Measurements from ENCODE around the gene FYN.

Gene FYN

DNA sequence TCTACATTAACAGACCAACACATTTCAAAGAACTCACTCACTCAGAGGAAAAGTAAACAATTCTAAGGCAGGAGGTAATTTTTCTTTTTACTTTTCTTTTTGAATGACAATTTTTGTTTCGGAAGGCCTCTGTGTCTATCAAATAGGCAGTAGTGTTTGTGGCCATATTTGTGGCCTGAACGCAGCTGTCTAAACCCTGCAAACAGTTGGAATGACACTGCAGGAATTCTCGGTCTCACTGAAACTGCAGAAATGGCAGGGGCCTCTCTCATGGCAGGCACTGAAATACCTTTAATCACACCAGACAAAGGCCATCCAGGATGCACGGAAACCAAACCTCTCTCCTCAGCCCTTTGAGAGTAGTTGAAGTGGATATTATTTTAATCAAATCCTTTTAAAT is 30.4 kb downstream of the FYN start:
- no peak overlapping the region for H3K27ac ChIP-seq
- TF ChIP-seq ZFX (IDR thresholded peaks at IDR 0.05): no peak
- TF ChIP-seq, protein P1, sequence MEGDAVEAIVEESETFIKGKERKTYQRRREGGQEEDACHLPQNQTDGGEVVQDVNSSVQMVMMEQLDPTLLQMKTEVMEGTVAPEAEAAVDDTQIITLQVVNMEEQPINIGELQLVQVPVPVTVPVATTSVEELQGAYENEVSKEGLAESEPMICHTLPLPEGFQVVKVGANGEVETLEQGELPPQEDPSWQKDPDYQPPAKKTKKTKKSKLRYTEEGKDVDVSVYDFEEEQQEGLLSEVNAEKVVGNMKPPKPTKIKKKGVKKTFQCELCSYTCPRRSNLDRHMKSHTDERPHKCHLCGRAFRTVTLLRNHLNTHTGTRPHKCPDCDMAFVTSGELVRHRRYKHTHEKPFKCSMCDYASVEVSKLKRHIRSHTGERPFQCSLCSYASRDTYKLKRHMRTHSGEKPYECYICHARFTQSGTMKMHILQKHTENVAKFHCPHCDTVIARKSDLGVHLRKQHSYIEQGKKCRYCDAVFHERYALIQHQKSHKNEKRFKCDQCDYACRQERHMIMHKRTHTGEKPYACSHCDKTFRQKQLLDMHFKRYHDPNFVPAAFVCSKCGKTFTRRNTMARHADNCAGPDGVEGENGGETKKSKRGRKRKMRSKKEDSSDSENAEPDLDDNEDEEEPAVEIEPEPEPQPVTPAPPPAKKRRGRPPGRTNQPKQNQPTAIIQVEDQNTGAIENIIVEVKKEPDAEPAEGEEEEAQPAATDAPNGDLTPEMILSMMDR (conservative IDR thresholded peaks at IDR 0.05): no peak

DNA sequence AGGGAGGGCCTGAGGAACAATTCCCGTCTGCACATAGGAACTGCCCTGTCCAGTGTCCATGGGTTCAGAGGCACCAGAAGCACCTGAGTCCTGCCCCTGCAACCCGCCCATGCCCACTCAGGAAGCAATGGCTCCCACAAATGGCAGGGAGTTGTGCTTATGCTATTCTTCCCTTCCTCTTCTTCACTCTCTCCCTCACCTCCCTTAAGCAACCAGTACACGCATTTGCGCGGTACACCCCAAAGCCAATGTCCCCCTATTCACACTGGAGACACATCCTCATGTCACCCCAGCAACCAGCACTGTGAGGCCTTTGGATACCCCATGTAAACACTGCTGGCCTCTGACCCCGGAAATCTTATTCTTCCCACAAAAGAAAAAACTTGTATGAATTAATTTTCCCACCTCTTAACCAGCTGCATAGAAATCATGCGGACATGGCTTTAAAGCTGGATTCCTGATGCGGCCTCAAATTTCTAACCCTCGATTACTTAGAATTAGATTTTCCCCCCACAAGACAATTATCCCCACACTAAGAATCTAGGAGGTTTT is 30.9 kb downstream of the FYN start:
- no peak overlapping the region for H3K27ac ChIP-seq
- TF ChIP-seq, protein P1 (conservative IDR thresholded peaks at IDR 0.05): no peak
- TF ChIP-seq ZFX (IDR thresholded peaks at IDR 0.05): no peak

DNA sequence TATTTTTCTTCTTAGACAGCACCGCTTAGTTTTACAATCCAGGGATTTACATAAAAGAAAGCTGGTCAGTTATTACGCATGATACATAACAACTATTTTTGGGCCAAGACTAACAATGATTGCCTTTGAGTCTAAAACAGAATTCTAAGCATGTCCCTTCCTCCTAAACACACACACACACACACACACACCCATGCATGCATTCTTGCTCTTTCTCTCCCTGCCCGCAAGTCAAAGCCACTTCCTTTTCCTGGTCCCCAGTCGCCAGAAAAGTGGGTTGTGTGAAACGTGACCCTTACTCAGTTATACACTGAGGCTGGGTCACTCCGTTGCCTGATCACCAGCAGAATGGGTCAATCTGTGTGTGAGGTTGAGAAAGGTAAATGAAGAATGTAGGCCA is 31.4 kb downstream of the FYN start:
- no peak overlapping the region for H3K27ac ChIP-seq
- TF ChIP-seq, protein P1 (conservative IDR thresholded peaks at IDR 0.05): no peak
- TF ChIP-seq ZFX (IDR thresholded peaks at IDR 0.05): no peak

DNA sequence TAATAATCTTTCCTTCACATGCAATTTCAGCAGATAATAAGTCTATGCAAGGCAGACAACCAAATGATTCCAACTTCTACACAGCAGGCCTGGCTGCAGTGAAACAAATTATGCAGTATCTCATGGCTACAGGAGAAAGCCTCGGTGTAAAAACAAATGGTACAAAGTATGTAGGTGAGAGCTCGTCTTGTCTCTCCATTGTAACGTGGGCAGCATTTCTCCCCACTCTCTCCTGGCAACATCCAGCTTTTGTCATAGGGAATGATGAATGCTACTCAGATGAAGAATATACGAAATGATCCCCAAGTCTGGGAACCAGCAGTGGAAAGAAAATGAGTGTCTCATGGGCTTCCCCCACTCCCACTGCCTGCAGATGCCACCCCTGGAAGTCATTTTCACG is 32.4 kb downstream of the FYN start:
- no peak overlapping the region for H3K27ac ChIP-seq

DNA sequence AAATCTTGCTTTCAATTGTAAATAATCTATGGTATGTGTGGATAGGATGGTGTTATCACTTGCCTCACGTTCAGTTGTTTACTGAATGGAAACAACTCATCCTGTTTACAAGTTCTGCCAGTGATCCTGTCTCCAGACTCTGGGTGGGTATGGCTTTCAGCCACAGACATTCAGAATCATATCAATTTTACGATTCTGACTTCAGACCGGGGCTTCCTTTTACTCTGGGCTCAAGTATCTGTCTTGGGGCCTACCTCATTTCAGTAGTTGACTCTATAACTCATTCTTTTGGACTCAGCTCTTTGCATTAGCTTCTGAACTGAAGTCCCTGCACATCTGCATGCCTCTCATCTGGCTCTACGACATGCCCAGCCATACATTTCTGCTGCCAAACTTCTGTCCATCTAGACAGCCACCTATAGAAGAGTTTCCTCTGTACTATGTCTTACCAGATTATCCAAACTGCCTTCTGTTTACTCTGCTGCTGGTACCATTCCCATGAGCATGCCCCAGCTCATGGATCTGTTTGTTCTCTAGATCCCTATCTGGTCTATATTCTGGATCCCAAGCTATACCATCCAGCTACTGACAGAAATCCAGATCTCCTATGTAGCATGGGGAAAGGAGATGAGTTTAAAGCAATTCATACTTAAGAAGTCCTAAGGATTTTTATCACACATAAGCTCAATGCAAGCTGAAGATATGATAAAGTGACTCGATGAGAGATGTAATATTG is 34.3 kb downstream of the FYN start:
- no peak overlapping the region for H3K27ac ChIP-seq
- TF ChIP-seq, protein P1 (conservative IDR thresholded peaks at IDR 0.05): no peak
- TF ChIP-seq ZFX (IDR thresholded peaks at IDR 0.05): no peak

More for the DNA sequence above, 32.4 kb downstream of the FYN start:
- TF ChIP-seq, protein P1 (conservative IDR thresholded peaks at IDR 0.05): no peak
- no peak for TF ChIP-seq ZFX (IDR thresholded peaks at IDR 0.05)

DNA sequence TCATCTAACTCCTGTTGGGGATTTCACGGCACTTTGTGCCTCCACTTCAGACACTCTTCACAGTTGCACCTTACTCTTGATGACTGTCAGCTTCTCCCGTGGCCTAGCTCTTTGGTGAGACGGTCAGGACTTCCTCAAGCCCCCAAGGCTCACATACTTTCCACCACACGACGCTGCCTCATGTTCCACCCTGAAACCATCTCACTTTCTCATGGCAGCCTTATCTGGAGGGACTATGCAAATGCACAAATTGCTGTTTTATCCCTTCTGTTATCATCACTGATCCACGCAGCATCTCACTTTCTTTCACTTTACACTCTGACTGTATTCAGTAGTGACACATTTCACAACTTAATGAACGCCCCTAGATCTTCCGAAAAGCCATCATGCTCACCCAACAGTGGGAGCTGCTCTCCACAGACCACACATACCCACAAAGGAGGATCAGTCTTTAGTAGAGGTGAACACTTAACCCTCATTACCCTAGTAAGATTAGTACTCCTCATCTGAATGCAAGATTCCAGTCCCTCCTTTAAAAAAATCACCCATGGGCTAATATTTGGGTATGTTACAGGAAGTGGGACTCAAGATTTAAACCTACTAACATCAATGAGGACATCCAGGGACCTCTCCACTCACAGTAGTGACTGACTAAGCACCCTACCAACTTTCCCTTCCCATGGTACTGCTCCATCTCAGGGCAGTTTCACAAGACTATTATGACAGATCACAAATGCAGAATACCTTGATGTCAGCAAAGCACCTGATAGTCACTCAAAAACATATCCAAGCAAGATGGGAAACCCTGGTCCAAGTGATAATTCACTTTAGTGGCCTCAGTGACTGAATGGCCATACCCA is 35.4 kb downstream of the FYN start:
- TF ChIP-seq ZFX (IDR thresholded peaks at IDR 0.05): no peak
- TF ChIP-seq, protein P1 (conservative IDR thresholded peaks at IDR 0.05): no peak

DNA sequence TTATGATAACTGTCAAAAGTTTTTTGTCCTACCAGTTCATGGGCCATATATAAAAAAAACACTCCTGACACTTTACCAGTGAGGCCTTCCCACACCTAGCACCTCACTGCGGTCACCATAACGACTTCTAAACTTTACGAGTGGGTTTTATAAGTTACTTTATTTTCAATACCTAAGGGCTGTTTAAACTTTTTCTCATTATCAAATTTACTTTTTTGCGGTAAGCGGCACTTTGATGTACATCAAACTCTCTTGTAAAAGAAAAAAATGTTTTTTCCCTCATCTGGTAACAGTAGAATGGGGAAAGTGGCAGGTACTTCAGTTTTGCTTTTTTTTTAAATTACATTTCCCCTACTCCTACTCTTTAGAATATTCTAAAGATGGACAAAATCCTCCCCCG is 36.2 kb downstream of the FYN start:
- TF ChIP-seq, protein P1 (conservative IDR thresholded peaks at IDR 0.05): no peak
- no peak for TF ChIP-seq ZFX (IDR thresholded peaks at IDR 0.05)
- H3K27ac ChIP-seq: no peak overlapping the region

More for the DNA sequence above, 35.4 kb downstream of the FYN start:
- H3K27ac ChIP-seq: no peak overlapping the region

Measured in C4-2B (cell line).